IPS DF 4.7 (cell line): ENCODE results near the gene ATF7IP2.
"Not testable (repeated sequence)": the region's sequence is repeated elsewhere in the genome, so short reads cannot be mapped to it uniquely, and the experiment has no call there.

Experiments used
- DNase-seq: peaks from one replicate; pipeline ENCODE4 v3.0.0-alpha.2; 2013; ENCODE audit warnings: low spot score; ENCODE audit errors: extremely low read depth

The ATF7IP2 gene

GRCh38 chr16:10373556-10373955 lies 12.3 kb upstream of the ATF7IP2 start:
- no peak for DNase-seq

GRCh38 chr16:10376229-10376628 lies 9.6 kb upstream of the ATF7IP2 start:
- no peak for DNase-seq

- DNase-seq, result no peak
Observed at GRCh38 chr16:10383626-10384025, 2.2 kb upstream of the ATF7IP2 start.

GRCh38 chr16:10386517-10387100 lies 748 bp downstream of the ATF7IP2 start:
- no peak for DNase-seq

- no peak for DNase-seq
Observed at GRCh38 chr16:10387188-10387617, 1.3 kb downstream of the ATF7IP2 start.

- DNase-seq, result no peak
Observed at GRCh38 chr16:10388988-10389387, 3.1 kb downstream of the ATF7IP2 start.

- DNase-seq, result no peak
Observed at GRCh38 chr16:10390330-10390729, 4.5 kb downstream of the ATF7IP2 start.

- DNase-seq, result no peak
Observed at GRCh38 chr16:10390867-10391266, 5.0 kb downstream of the ATF7IP2 start.

- DNase-seq, result no peak
Observed at GRCh38 chr16:10391339-10391738, 5.5 kb downstream of the ATF7IP2 start.

GRCh38 chr16:10402975-10403374 lies 17.1 kb downstream of the ATF7IP2 start:
- DNase-seq, result no peak

GRCh38 chr16:10405386-10405939 lies 19.6 kb downstream of the ATF7IP2 start:
- DNase-seq, result no peak

GRCh38 chr16:10408824-10409381 lies 23.0 kb downstream of the ATF7IP2 start:
- DNase-seq, result no peak

- DNase-seq, result not testable (repeated sequence)
Observed at GRCh38 chr16:10409713-10410112, 23.9 kb downstream of the ATF7IP2 start.

- no peak for DNase-seq
Observed at GRCh38 chr16:10410469-10410868, 24.6 kb downstream of the ATF7IP2 start.

- DNase-seq, result no peak
Observed at GRCh38 chr16:10412935-10413601, 27.2 kb downstream of the ATF7IP2 start.

- DNase-seq, result not testable (repeated sequence)
Observed at GRCh38 chr16:10418204-10418603, 32.3 kb downstream of the ATF7IP2 start.

- no peak for DNase-seq
Observed at GRCh38 chr16:10419701-10420100, 33.8 kb downstream of the ATF7IP2 start.

GRCh38 chr16:10421596-10421995 lies 35.7 kb downstream of the ATF7IP2 start:
- DNase-seq, result no peak

- DNase-seq, result no peak
Observed at GRCh38 chr16:10428433-10429168, 42.7 kb downstream of the ATF7IP2 start.

GRCh38 chr16:10429299-10429969 lies 43.6 kb downstream of the ATF7IP2 start:
- DNase-seq, result not testable (repeated sequence)

GRCh38 chr16:10441726-10442125 lies 55.9 kb downstream of the ATF7IP2 start:
- DNase-seq, result no peak
